ENCODE measurements around the gene OXTR.

Gene OXTR

DNA sequence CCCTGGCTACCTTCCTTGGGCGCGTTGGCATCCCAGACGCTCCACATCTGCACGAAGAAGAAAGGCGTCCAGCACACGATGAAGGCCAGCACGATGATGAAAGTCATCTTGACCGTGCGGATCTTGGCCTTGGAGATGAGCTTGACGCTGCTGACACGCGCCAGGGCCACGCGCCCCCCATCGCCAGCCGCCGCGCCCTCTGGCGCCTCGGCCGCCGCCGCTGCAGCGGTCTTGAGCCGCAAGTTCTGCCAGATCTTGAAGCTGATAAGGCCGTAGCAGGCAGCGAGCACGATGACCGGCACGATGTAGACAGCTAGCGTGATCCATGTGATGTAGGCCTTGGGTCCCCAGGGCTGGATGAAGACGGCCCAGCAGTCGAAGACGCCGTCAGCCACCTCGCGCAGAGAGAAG lies 2.2 kb downstream of the OXTR start:
- no peak for DNase-seq

DNA sequence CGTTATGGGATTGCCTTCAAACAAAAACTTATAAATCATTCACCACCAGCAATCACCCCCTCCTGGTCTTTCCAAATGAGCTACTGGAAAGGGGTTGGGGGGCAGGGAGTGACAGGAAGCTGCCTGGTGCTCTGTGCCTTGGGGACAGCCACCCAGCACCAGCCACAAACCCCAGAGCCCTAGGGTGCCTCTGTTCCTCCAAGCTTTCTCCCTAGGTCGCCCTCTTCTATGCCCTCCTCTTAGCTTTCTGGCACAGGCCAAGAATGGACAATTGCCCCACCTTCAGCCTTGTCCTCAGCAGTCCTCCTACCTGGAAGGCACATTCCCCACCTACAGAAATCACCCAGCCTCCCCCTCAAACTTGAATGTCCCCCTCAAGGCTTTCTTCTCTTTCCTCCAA lies 3.3 kb downstream of the OXTR start:
- no peak for DNase-seq

DNA sequence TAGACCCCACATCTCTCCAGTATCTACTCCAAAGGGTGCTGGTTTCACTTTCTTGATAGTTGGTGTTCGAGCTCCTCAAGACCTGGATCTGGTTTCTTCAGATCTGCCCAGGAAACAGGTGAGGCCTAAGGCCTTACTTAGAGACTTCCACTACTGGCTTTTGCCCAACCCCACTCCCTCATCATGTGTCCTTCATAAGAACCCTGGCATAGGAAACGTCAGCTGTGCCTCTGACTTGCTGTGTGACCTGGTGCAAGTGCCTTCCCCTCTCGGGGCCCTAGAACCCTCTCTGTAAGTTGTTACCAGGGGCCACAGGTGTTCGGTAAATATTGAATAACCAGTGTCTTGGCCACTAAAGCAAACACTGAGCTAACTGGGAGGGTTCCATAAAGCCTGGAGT lies 3.9 kb downstream of the OXTR start:
- no peak for DNase-seq

DNA sequence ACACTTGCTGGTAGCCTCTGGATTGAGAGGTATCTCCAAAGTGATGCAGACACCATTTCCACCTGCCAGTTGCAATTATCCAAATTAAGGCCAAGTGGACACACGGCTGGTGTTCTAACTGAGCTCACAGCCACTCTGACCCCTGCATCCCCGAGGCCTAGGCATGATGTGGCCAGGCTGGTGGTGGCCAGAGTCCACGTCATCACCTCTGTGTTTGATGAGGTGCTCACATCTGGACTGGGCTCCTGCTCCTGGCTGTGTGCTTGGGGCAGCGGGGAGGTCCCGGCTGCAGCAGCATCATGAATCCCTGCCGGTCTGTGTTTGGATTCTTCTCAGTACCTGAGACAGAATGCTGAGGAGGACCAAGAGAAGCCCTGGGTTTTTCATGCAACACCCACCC lies 4.9 kb downstream of the OXTR start:
- no peak for DNase-seq

DNA sequence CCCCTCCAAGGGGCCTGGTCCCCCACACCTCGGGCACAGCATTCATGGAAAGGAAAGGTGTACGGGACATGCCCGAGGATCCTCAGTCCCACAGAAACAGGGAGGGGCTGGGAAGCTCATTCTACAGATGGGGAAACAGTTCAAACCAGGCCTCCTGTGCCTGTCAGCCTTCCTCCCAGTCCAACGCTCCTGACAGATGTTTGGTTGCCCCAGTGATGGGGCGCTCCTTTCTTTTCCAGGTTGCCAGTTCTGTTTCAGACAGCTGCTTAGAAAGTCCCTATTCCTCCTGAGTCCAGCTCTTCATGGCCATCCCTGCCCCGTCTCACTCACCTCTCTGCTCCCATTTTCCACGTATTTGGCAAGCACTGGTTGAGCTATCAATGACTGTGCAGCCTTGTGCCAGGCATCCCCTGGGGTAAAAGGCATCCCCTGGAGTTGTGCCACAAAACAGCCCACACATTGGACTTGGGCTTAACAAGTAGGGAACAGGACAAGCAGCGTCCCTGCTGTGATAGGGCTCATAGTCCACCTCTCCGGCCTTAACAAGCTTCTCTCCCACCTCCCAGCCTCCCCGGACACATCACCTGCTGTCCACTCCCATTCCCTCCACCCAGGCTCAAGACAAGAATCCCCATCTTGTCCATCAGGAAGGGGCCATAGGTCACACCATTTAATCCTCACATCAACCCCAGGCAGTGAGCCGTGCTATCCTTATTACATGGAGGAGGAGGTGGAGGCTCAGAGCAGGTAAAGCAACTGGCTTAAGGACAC lies 6.6 kb downstream of the OXTR start:
- no peak for DNase-seq

DNA sequence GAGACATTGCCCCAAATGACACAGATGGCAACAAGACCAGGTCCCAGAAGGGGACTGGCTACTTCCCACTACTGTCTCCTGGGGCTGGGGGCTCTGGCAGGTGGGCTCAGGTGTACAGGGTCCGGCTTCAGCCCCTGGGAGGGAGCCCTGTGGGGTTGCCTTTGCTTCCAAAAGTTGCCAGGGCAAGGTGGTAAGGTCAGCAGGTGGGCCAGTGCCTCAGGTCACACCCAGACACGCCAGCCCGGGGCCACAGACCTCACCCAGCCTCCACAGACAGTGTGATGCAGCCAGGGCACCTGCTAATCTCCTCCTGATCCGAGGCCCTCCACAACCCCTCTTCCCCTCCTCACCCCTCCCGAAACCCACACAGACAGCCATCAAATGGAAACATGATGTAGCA lies 7.5 kb downstream of the OXTR start:
- no peak for DNase-seq

DNA sequence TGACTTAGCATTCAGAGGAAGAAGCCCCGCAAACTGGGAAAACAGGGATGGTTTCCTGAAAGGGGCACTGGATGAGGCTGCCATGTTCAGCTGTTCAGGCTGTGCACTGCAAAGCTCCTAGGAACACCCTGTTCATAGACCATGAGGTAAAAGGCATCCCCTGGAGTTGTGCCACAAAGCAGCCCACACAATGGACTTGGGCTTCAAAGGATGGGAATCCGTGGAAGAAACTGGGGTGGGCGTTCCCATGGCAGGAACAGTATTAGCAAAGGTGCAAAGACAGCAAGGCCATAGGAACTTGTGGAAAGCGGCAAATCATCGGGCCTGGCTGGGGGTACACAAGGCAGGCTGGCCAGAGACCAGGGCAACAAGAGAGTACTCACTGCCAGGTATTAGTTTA lies 8.9 kb downstream of the OXTR start:
- no peak for DNase-seq

DNA sequence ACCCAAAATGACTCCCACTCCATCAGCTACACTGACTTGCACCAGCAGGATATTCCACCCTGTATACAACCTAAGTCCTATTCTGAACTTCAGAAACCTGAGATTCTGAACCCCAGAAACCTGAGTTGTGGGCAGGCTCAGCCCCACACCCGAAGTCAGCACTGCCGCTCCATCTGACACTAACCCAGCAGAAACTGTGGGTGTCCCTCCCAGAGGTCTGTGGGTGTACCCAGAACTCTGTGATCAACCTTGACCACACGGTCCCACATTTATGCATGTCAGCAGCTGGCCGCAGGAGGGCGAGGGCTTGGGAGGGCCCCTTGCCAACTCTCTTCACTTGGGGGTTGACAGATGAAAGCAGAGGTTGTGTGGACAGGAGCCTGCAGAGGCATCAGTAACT lies 9.3 kb downstream of the OXTR start:
- DNase-seq: no peak

DNA sequence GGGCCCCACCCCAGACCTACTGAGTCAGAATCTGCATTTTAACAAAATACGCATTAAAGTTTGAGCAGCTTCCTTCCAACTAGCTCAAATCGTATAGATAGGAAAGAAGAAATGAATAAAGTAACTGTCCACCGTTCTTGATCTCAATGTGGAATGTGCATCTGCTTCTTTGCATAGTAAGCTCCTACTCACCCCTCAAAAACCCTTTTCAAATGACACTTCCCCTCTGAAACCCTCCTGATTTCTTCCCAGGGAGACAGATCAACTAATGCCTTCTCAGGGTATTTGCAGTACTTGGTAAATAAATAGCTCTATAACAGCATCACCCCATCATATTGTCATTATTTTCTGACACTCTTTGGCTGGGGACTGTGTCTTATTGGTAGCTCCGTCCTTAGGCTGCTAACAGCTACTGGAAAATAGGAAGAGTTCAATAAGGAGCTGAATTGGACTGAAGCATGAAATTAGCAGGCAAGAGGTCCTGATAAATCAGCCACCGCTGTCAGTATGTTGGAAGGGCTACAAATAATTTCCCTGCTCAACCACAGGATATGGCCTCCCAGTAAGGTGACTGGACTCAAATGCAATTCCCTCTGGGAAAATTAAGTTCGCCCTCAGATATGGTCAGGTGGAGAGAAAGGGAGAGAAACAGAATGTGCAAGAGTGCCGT lies 10.2 kb downstream of the OXTR start:
- DNase-seq: no peak

DNA sequence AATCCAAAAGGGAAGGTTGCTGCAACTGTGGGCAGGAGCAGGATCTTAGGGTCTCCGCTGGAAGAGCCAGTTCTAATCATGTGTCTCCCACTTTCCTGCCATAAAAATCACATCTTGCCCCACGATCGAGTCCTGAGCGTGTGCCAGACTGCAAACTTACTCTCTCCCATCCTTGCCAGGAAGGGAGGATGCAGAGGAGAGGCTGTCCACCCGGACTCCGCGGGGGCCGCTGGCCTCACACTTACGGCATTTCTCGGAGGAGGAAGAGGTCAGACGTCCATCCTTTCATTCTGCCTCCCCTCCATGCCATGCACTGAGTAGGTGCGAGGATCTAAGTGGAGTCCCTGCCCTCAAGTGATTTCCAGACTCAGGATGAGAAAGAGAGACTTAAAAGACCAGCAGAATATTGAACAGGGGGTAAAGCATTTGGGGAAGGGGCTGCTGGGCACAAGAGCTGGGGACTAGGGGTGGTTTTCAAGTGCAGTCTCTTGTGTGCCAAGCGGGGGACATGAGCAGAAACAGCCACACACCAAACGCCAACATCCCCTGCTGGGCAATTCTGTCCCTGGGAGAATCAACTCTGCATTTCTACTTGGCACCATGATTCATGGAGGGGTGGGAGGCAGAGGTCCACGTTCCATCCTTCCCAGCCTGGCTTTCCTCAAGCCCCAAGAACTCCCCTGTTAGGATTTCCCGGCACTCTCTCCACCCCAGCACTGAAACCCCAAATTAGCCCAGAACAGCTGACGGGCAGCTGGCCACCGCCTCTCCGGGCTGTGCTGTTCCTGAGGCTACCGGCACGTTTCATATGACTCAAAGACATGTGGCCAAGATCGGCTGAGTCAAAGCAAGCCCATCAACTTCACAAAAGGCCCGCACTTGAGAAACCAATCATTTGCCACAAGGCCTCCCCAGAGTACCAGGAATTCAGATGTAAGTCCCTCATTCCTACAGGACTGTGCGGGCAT lies 11.6 kb downstream of the OXTR start:
- no peak for DNase-seq

DNA sequence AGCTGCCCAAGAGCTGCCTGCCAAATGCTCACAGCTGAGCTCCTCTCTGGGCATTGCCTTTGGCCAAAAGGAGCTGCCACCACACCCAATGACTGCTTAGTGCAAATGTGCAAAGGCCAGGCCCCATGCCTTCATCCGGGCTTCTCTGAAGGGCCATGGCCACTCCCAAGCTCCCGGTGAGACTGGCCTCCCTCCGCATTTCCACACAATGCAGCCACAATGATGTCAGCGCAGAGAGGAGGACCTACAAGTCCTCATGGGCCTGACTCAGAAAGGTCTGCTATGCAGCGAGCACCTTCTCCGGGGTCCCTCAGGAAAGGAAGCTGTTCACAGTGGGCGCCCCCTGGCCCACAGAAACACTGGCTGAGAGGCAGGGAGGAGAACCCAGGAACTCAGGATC lies 12.7 kb downstream of the OXTR start:
- DNase-seq: no peak

DNA sequence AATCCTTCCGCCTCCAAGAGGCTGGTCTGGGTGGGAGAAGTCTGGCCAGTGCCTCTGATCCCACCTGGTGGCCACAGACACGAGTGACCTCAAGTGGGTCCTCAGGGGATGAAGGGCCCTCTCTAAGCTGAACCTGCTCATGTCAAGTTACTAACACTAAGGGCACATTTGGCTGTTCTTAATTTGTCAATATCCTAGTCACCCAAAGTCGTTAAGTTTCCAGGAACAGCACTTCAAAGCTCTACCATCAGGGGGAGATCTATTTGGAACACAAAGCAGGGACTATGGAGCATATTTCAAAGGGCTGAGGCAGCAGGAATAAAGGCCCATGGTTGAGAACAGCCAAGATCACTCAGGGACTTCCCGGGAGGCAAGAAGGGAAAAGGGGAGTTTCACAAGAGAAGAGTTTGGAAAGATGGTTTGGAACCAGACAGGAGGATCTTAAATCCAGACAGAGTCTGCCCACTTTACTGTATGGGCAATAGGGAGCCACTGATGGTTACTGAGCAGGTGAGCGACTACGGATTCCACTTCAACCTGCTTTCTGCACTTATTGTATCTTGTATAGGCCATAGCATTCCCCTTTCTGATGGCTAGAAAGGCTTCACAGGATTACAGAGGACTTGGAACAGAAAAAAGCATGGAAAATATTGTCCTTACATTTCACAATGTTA lies 13.7 kb downstream of the OXTR start:
- no peak for DNase-seq

DNA sequence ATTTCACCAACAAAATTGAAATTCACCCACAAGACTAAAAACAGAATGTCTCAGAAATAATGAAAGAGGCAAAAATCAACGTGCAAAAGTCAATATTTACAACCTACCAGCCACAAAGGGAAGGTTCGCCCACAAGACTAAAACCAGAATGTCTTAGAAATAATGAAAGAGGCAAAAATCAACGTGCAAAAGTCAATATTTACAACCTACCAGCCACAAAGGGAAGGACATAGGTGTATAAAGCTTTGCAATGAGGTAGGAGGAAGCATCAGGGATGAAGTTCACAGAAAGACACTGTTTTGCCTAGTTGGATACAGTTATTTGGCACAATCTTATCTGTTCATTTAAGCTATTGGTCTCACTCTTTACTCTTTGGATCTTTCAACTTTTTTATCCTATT lies 14.3 kb downstream of the OXTR start:
- DNase-seq: no peak

DNA sequence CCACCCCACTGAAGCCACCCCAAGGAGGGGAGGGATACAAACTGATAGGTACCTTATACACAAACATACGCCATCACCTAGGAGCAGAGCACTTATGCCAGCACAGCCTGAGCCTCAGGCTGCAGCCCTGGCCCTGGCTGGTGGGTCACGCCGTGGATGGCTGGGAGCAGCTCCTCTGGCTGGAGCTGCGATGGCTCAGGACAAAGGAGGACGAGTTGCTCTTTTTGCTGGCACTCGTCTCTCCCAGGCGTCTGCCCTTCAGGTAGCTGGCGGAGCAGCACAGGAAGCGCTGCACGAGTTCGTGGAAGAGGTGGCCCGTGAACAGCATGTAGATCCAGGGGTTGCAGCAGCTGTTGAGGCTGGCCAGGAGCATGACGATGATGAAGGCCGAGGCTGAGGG lies 16.6 kb downstream of the OXTR start:
- no peak for DNase-seq

DNA sequence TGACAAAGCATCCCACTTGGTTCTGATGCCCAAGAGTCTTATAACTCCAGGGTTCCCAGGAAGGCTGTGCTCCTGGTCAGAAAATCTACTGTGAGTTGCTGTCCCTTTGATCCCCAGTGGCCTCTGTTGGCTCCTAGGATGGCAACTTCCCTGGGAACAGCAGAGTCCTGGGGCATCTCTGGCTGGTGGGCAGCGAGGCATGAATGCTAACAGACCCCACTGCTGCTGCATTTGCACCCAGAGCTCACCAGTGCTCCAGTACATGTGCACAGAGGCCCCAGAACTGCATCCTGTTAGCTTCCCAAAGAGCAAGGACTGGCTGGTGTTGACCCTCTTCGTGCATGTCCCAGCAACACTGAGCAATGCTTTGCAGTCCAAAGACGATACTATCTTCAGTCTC lies 20.1 kb downstream of the OXTR start:
- DNase-seq: no peak

DNA sequence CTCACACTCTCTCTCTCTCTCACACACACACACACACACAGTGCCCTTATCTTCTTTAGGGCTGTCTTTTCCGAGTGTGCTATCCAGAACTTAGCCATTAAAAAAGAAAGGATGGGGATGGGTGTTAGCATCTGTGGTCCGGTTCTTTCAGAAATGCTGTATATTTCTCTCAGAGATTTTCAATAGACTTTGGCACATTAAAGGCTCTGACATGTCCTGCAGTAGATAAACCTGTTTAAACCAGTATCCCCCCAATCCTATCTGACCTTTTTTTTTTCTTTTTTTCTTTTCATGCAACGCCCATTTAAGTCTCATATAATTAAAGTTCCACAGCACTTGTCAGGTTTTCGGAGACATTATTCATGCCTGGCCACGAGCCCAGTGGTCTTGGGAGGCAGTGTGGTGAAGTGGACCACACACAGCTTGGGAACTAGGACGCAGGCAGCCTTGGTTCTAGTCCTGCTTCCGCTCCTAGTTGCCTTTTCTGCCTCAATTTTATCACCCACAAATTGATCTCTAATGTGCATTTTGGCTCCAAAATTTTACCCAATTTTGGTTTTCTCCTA lies 22.6 kb downstream of the OXTR start:
- DNase-seq: no peak

DNA sequence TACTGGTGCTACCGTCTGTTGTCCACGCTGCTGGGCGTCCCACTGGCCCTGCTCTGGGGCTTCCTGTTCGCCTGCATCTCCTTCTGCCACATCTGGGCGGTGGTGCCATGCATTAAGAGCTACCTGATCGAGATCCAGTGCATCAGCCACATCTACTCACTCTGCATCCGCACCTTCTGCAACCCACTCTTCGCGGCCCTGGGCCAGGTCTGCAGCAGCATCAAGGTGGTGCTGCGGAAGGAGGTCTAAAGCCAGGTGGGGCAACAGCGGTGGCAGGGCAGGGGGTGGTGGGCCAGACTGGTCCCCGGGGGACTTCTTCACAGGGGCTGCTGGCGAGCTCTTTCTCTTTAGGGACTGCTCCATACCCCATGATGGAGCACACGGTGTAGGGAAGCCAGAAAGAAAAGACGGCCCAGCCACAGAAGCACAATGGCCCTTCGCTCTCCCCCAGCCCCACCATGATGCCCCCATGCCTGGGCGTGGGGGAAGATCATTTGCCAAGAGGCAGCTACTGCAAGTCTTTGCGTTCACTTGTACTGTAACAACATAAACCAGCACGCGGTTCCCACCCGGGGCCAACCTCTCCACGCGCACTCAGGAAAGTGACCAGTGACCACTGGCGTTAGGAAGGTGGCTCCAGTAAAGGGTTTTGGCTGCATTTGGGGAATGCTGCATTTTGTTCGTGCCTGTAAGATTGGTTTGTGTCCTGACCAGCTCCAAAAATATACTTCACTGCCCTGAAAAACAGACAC lies 23.6 kb downstream of the OXTR start:
- no peak for DNase-seq

DNA sequence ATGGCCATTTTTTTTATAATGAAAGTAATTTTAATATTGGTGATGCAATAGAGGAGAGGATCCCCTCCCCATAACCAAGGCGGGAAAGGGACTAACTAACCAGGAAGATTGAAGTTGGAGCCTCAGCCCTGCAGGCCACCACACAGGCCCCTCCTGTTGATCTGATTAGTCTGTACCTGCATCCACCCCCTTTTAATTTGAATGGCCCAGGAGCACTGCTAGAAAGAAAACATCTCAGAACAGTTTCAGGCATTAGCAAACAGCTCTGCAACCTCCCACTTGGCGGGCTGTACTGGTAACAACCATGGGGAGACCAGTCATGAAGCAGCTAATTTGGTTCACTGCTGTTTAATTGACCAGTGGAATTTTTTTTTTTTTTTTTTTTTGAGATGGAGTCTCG lies 25.5 kb downstream of the OXTR start:
- DNase-seq: no peak

DNA sequence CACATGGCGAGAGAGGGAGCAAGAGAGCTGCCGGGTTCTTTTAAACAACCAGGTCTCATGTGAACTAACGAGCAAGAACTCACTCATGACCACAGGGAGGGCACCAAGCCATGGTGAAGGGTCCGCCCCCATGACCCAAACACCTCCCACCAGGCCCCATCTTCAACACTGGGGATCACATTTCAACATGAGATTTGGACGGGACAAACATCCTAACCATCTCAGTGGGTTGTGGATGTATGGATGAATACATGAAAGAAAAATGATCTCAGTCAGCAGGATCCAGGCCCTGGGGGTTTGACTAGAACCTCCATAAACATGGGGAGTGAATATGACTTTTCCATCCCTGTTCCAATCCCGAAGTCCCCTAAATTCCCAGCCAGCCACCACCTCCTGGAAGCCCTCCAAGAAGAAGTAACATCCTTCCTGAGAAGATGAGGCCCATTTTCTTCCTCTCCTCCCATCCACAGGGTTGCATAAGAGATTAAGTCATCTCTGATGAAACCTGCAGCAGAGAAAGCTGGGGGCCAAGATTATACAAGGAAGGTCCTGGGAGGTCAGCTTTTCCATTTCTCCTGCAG lies 26.3 kb downstream of the OXTR start:
- DNase-seq: no peak

DNA sequence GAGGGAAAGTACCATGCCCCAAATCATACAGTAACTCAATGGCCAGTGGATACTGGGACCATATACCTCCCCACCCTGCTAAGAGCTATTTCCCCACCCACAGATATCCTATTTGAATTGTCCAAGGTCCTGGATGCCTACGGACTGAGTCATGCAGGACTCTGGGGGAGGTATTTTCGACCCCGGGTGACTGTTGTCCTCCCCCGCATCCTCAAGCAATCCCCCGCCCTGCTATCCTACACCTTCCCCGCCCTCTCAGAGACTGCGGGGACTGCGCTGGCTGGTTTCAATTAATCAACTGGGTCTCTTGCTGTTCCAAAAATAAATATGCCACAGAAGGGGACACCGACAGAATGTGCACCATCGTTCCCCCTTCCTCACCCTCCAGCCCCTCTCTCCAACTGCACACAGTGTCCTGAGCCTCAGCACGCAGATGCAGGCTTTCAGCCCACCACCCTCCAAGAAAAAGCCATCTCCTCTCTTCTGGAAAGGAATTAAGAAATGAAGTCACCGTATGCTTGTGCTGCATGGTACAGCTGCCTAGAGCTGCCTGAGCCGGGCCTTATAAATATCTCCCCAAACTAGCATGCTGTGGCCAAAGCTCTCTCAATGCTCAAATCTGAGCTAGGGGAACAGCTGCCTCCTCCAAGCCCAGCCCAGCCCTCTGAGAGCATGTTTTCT lies 27.7 kb downstream of the OXTR start:
- DNase-seq: no peak

All from stimulated activated CD4-positive, alpha-beta T cell treated with anti-CD3 and anti-CD28 coated beads, Interleukin-2, amount 100 ng/mL, for 48 hours (primary cell).